NCI-H345 (cell line): ENCODE measurements around the gene DEFB118.
"Not testable (repeated sequence)": the region's sequence is repeated elsewhere in the genome, so short reads cannot be mapped to it uniquely, and the experiment has no call there.

Experiments
- DNase-seq: peaks from one replicate; lab custom pipeline; 2025; lab: John Stamatoyannopoulos, UW

DEFB118 gene, protein sequence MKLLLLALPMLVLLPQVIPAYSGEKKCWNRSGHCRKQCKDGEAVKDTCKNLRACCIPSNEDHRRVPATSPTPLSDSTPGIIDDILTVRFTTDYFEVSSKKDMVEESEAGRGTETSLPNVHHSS

DNA sequence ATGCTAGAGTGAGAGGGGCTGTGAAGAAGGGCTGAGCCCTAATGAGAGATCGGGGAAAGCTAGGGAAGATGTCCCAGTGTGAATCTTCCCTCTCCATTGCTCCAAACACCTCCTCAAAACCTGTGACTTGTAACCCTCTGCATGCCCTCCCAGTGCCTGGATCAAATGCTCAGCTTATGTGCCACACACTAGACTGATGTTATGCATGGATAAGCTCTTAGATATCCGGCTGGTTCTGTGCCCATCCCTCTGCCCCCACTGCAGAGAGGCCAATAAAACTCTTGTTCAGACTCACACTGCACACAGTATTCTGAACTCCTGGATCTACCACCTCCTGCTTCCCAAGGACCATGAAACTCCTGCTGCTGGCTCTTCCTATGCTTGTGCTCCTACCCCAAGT lies at the start of gene DEFB118:
Gene DEFB118 (plus strand): TSS at position 301 of the 400 bp plus-strand sequence. CDS start 50 bp downstream, at position 351.
- no peak for DNase-seq

DNA sequence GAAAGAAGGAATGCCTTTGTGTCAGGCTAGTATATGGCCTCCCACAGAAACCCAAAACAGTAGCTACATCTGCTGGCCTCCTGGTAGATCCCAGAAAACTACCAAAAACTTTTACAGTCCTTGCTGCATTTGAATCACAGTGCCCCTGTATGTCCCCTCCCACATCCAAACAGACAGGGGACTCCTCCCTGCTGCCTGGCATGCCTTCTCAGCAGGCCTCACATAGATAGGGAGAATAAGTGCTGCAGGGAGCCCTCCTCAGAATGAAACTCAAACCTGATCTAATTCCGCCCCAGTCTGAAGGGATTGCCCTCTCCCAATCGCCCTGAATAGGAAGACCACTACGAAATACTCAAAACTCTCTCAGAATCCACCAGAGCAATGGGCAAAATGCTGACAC lies 45.9 kb upstream of the DEFB118 start:
- no peak for DNase-seq

DNA sequence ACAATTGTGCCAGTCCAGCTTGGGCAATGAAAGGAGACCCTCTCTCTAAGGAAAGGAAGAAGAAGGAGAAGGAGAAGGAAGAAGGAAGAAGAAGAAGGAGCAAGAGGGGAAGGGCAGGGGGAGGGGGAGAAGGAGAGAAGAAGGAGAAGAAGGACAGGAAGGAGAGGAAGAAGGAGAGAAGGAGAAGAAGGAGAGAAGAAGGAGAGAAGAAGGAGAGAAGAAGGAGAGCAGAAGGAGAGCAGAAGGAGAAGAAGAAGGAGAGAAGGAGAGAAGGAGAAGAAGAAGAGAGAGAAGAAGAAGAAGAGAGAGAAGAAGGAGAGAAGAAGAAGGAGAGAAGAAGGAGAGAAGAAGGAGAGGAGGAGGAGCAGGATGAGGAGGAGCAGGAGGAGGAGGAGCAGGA lies 37.5 kb upstream of the DEFB118 start:
- no peak for DNase-seq

GRCh38 chr20:31341470-31341869 lies 26.9 kb upstream of the DEFB118 start:
- no peak for DNase-seq

DNA sequence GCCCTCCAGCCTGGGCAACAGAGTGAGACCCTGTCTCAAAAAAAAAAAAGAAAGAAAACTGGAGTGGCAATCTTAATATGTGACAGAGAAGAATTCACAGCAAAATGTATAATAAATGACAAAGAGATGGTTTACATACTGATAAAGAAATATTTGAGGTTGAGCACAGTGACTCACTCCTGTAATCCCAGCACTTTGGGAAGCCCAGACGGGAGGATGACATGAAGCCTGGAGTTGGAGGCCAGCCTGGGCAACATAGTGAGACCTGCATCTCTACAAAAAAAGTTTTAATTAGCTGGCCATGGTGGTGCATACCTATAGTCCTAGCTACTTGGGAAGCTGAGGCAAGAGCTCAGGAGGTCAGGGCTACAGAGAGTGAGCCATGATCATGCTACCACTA lies 12.4 kb upstream of the DEFB118 start:
- no peak for DNase-seq

DNA sequence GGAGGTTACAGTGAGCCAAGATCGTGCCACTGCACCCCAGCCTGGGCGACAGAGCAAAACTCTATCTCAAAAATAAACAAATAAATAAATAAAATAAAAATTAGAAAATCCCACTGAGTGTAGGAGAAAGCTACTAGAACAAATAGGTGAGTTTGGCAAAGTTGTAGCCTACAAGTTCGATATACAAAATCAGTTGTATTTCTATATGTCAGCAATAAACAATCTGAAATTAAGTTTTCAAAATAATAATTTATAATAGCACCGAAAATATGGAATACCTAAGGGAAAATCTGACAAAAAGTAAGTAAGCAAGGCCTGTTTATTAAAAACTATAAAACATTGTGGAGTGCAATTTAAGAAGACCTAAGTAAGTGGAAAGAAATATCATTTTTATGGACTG lies 5.1 kb upstream of the DEFB118 start:
- DNase-seq, result no peak

DNA sequence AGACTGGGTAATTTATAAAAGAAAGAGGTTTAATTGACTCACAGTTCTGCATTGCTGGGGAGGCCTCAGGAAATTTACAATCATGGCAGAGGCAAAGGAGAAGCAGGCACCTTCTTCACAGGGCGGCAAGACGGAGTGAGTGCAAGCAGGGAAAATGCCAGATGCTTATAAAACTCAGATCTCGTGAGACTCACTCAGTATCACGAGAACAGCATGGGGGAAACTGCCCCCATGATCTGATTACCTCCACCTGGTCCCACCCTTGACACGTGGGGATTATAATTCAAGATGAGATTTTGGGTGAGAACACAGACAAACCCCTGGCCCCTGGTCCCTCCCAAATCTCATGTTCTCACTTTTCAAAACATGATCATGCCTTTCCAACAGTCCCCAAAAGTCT lies 4.1 kb upstream of the DEFB118 start:
- DNase-seq, result not testable (repeated sequence)

DNA sequence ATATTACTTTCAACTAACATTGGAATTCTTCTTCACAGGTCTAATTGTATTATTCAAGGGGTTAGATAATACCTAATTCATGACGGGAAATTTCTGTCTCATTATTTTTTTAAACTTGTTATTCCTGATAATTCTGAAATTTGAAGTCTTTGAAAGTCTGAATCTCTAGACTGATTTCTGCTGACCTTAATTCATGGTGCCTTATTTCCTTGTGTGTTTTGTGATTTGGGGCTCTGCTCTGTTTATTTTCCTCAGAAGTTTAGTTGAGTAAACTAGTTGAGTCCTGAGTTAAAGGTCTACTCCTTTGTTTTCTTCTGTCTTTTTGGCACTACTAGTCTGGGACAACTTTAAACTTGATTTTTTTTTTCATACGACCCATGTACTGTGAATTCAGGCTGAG lies 5.9 kb downstream of the DEFB118 start:
- no peak for DNase-seq

DNA sequence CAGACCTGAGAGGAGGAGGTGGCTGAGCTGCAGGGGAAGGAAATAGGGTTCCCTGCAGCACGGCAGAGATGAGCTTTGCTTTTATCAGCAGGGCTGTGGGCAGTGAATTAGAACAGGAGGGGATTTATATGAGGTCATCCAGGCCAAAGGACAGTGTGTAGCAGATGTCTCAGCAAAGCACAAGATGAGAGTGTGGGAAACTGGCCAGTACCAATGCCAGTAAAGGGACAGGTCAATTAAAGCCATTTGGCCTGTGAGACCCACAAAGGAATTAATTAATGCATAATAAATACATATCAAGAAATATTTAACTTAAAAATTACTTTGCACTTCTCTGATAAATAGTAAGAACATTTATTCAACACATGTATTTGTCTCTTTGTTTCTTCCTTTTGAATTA lies 22.1 kb downstream of the DEFB118 start, which contains the start of gene DEFB119:
Gene DEFB119 (minus strand): TSS at position 101 of the 400 bp plus-strand sequence. CDS start 107 bp downstream, outside the sequence.
- no peak for DNase-seq

- no peak for DNase-seq
These were observed 24.4 kb downstream of the DEFB118 start for GRCh38 chr20:31392836-31393235.

DNA sequence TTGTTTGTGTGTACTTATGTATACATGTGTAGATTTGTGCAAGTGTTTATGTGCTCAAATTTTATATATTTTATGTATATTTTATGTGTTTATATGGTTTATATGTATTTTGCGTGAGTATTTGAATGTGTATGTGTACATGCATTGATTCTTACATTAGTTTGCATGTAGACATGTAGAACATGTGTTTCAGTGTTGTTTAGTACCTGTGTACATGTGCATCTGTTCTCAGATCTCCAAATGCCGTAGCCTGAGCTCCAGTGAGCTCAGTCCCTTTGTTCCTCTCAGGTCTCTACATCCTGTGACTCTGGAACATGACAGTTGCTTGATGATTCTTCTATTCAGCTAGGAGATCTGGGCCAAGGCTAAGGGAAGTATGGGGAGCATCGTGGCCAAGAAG lies 26.5 kb downstream of the DEFB118 start:
- DNase-seq, result no peak

DNA sequence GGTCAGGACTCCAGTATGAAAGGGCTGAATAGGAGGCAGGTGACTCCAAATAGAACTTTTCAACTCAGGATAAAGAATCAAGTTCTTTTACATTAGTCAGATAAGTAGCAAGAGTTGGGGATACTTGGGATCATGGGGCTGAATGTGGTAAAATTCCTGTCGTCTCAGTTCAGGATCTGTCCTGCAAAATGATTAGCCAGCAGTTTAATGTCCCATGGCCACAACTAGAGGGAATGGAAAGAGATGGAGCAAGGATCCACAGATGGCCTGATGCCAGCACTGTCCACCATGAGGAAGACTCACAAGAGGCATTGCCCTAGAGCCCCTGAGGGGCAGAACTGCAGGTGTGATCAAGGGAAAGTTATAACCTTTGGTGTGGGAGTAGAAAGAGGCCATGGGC lies 35.5 kb downstream of the DEFB118 start:
- no peak for DNase-seq

GRCh38 chr20:31406115-31406514 lies 37.7 kb downstream of the DEFB118 start, which contains the start of gene DEFB121:
Gene DEFB121, minus strand, starts transcription at chr20:31406215. Its CDS starts 63 bp downstream, at chr20:31406152.
- no peak for DNase-seq

DNA sequence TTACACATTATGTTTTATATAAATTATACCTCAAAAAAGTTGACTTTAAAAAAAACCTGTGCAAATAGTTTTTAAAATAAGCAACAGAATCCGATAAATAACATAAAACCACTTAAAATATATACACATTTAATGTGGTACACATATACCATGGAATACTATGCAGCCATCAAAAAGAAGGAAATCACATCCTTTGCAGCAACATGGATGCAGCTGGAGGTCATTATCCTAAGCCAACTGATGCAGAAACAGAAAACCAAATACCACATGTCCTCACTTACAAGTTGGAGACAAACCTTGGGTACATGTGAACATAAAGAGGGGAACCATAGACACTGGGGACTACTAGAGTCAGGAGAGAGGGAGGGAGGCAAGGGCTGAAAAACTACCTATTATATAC lies 41.6 kb downstream of the DEFB118 start:
- DNase-seq, result no peak

DNA sequence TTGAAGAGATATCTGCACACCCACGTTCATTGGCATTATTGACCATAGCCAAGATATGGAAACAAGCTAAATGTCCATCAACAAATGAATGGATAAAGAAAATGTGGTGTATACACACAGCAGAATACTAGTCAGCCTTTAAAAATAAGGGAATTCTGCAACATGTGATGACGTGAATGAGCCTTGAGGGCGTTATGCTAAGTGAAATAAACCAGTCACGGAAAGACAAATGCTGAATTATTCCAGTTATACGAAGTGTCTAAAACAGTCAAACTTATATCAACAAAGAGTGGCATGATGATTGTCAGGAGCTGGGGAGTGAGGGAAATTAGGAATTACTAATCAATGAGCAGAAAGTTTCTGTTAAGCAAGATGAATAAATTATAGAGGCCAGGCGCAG lies 46.0 kb downstream of the DEFB118 start:
- no peak for DNase-seq

DNA sequence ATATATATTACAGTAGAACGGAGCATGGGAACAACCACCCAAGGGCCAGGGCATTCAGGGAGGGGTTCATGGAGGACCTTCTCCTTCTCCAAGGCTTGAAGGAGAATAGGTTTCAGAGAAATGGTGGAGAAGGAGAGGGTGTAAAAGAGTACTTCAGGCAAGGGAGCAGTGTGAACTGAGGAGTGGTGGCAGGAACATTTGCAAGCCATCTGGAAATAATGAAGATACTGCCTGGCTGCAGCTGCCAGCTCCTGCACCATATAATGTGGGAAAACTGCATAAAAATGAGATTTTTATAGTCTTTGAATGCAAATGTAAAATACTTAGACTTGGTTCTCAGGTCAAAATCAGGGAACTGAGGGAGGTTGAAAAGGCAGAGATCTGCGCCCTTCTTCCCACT lies 47.3 kb downstream of the DEFB118 start:
- no peak for DNase-seq

- DNase-seq, result no peak
These were observed 49.9 kb downstream of the DEFB118 start for GRCh38 chr20:31418307-31418706.
